Stimulated activated naive CD8-positive, alpha-beta T cell treated with anti-CD3 and anti-CD28 coated beads, Interleukin-15, Interleukin-2, amounts not matched to agents 100 U/mL and 50 U/mL, for 24 hours (primary cell): ENCODE data around the gene KRTAP10-11.
"Not testable (repeated sequence)": the region's sequence is repeated elsewhere in the genome, so short reads cannot be mapped to it uniquely, and the experiment has no call there.

ENCODE experiments used
- ATAC-seq: fragments of 150-1000 bp; cut with Tn5 transposase; one replicate; pipeline ENCODE4 v1.10.0; 2021
- DNase-seq: peaks from one replicate; pipeline ENCODE4 v3.0.0; 2021

KRTAP10-11 gene

DNA sequence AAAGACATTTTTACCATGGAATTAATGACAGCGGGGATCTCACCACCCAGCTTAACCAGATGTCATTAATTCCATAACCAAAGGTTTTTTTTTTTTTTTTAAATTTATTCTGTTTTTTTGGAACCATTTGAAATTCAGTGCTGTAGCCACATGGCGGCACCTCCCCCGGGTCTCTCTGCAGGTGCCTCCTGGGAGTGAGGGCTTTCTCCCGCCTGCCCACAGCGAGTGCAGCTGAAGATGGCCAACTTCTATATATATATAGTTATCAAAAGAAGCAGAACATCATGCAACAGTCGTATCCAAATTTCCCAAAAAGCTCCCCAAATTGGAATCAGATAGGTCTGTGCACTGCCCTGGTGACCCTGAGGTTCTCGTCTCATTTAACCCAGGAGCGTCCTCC is 30.7 kb upstream of the KRTAP10-11 start:
- ATAC-seq, result no peak
- DNase-seq, result no peak

DNA sequence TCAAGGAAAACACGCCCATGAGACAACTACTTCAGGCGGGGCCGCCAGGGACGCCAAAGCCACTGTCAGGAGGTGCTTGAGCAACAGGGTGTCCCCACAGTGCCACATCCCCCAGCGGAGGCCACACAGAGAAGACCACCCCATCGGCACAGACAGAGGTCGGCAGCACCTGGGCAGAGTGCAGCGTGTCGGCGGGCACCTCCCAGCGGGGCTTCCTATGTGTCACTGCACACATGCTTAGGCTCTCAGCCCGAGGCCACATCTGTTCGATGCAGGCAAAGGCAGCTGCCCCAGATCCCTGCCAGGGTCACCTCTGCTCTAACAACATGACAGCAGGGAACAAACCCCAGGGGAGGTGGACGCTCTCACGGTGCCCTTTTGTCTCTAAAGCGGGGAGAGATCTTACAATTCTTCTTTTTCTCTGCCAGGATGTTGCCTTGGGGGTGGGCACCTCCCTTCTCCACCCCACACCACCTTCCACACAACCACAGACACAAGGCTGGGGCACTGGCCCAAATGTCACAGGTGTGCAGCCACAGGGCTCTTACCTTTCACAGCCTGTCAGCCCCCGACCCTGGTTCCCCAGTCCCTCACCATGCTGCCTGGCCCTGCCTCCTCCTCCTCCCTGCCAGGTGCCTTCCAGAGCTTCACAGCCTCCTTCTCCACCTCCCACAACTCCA is 30.2 kb upstream of the KRTAP10-11 start:
- no peak for ATAC-seq

DNA sequence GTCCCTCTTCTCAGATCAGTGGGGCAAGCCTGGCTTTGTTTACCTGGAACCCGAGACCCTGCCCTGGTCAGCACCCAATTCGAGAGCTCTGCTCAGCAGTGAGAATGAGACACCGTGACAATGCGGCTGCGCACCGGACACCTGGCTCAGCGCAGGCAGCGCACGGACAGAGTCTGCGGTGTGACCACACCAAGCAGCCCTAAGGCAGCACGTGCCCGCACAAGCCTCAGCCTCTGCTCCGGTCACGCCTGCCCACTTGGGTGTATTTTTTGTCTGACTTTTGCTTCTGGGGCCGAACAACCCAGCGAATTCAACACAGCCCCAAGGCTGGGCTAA is 29.7 kb upstream of the KRTAP10-11 start:
- ATAC-seq, result no peak
- no peak for DNase-seq

More for the DNA sequence above, 30.2 kb upstream of the KRTAP10-11 start:
- DNase-seq, result no peak

DNA sequence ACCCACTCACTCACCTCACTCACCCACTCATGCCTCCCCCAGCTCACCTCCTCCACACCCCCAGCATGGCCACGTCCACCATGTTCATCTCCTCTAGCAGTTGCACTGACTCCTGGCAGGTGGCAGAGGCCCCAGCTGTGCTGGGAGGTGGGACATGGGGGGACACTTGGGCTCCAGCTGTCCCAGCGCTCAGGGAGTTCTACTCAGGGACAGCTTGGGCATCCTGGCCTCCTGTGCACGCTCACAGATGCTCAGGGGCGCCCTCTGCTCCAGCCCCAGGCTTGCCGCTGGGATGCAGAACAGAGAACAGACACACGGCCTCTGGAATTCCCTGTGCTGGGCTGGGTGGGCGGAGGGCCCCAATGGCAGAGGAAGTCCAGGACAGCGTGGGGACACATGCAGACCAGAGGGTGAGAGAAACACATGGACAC is 29.1 kb upstream of the KRTAP10-11 start:
- ATAC-seq (no peak), DNase-seq (no peak)

DNA sequence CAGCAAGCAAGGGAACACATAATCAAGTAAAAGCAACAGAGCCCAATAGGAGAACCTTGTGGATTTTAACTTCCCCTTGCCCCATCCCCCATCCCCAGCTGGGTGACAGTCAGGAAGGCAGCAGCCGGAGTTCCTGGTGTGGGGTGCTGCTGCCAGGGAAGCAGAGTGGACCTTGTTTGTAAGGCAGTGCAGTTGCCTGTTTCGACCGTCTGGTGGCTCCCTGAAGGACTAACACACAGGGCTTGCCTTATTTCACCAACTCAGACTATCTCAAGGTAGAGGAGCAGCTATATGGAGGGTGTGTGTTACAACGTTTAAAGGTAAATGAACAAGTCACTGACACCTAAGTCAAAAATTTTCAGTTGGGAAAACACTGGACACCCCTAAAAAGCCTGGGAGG is 27.7 kb upstream of the KRTAP10-11 start:
- ATAC-seq (no peak), DNase-seq (no peak)

DNA sequence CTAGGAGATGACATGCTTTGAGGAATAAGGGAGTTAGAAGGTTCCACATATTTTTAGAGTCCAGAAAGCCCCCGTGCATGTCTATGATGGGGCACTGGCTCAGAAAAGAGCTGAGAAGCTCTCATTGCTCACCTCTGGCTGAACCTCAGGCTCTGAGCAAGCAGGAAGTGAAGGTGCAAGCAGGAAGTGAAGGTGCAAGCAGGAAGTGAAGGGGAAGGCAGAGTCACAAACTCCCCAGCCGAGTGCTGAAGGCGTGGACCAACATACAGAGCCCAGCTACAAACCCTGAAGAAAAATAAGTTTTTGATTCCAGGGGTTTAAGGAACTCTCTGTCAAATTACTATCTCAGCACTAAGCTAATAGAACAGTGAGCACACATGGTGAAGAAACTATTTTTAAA is 27.3 kb upstream of the KRTAP10-11 start:
- peak; percentile 88 for ATAC-seq
- DNase-seq, result peak; percentile 49

DNA sequence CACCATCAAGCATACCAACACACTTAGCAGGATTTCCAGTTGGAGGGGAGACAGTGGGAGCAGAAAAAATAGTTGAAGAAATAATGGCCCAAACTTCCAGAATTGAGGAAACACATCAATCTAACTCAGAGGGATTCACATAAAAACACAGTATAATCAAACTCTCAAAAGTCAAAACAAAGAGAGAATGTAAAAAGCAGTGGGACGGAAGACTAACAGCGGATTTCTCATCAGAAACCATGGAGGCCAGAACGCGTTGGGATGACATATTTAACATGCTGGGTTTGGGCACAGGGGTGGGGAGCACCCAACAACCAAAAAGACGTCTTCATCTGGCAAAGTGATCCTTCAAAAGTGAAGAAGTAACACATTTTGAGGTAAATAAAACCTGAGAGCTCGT is 26.3 kb upstream of the KRTAP10-11 start:
- ATAC-seq, result no peak
- no peak for DNase-seq

DNA sequence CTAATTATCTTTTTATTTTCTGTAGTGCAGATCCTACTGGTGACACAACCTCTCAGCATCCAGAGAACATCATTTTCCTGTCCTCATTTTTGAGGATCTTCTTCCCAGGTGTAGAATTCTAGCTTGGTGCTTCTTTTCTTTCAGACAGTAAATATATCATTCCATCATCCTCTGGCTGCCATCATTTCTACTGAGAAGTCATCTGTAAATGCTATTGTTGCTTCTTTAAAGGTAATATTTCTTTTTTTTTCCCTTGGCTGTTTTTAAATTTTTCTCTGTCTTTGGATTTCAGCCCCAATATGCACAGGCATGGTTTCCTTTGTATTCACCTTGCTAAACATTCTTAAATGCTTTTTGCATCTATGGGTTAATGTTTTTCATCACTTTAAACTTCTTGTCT is 22.6 kb upstream of the KRTAP10-11 start:
- DNase-seq, result no peak
- no peak for ATAC-seq

DNA sequence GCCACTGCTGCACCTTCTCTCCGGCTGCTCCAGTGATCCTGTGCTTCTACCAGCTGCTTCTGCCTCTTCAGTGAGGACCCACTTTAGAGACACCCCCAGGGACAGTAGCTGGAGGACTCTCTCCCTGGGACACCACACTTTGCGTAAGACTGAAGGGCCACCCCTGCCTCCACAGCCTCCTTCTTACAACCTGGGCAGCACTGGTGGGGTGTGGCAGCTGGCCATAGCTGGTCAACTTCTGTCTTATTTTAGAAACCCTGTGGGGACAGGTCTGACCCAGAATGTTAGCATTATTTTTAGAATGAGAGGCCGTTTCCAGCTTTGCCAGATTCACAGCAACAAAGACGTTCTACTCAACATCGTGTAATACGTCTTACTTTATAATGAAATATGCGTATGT is 20.5 kb upstream of the KRTAP10-11 start:
- ATAC-seq (no peak), DNase-seq (no peak)

DNA sequence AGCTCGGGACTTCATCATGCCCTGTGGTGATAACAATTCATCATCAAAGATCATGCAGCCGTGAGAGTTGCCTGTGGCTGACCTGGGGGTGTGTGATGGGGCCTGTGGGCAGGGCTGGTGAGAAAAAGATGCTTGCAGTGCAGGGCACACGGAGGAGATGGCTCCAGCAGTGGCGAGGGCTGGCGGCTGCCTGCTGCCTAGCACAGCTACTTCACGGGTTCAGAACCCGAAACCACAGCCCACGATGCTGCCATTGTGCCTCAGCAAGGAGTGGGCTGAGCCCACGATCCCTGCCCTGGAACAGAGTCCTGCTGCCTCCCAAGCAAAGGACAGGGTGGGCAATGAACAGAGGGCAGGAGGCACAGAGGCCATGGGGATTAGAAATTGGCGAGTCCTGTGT is 20.0 kb upstream of the KRTAP10-11 start:
- no peak for ATAC-seq

DNA sequence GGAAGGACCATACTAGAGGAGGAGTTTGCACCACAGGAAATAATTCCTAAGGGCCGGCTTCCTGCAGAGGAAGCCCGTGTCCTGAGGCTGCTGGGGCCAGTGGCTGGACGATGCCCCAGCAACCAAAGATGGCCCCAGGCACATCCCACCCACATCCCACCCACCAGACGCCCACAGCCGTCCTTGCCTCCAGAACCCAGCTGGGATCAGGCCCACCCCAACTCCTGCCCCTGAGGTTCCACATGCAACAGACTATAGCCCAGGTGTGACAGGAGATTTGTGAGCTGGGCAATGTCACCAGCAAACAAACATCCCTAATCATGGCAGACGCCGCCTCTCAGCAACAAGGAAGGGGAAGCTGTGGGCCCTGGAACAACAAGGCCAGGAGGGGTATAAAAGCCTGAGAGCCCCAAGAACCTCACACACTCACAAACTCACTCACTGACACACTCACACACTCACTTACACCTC is 19.5 kb upstream of the KRTAP10-11 start, which contains the start of gene KRTAP10-9:
Gene KRTAP10-9, plus strand, starts transcription at position 421 of the 471 bp plus-strand sequence. CDS start 79 bp downstream, outside the sequence.
- ATAC-seq (no peak), DNase-seq (no peak)

More for the DNA sequence above, 20.0 kb upstream of the KRTAP10-11 start:
- no peak for DNase-seq

DNA sequence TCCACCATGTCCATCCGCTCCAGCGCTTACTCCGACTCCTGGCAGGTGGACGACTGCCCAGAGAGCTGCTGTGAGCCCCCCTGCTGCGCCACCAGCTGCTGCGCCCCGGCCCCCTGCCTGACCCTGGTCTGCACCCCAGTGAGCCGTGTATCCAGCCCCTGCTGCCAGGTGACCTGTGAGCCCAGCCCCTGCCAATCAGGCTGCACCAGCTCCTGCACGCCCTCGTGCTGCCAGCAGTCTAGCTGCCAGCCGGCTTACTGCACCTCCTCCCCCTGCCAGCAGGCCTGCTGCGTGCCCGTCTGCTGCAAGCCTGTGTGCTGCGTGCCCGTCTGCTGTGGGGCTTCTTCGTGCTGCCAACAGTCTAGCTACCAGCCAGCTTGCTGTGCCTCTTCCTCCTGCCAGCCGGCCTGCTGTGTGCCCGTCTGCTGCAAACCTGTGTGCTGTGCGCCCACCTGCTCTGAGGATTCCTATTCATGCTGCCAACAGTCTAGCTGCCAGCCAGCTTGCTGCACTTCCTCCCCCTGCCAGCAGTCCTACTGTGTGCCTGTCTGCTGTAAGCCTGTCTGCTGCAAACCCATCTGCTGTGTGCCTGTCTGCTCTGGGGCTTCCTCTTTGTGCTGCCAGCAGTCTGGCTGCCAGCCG is 18.9 kb upstream of the KRTAP10-11 start:
- not testable (repeated sequence) for ATAC-seq, DNase-seq

DNA sequence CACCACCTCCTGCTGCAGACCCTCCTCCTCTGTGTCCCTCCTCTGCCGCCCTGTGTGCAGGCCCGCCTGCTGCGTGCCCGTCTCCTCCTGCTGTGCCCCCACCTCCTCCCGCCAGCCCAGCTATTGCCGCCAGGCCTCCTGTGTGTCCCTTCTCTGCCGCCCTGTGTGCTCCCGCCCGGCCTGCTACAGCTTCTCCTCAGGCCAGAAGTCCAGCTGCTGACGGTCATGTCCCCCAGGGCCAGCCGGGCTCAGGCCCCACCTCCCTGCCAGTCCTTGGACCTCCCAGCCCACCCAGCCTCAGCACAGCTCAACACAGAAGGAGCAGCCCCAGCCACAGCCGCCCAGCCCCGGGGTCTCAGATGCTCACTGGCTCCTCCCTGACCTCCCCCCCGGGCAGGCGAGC is 18.4 kb upstream of the KRTAP10-11 start:
- DNase-seq, ATAC-seq: not testable (repeated sequence)

DNA sequence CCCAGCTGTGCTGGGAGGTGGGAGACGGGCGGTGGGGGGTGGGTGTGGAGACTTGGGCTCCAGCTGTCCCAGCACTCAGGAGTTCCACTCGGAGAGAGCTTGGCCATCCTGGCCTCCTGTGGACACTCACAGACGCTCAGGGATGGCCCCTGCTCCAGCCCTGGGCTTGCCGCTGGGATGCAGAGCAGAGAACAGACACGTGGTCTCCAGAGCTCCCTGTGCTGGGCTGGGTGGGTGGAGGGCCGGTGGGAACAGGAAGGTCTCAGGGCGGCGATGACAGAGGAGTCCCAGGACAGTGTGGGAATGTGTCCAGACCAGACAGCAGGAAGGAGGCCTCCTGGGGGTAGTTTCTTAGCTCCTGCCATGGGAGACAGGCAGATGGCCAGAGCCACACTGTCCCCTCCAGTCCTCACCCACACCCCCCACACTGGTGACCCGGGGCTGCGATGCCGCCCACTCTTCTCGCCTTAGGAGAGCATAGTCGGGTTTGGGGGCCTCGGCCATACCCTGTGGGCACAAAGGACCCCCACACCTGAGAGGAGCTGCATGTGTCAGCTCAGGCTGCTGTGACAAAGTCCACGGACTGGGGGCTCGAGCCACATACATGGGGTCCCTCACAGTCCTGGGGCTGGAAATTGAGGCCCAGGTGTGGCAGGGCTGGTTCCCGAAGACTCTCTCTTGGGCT is 17.4 kb upstream of the KRTAP10-11 start:
- ATAC-seq (peak; percentile 36), DNase-seq (no peak)

DNA sequence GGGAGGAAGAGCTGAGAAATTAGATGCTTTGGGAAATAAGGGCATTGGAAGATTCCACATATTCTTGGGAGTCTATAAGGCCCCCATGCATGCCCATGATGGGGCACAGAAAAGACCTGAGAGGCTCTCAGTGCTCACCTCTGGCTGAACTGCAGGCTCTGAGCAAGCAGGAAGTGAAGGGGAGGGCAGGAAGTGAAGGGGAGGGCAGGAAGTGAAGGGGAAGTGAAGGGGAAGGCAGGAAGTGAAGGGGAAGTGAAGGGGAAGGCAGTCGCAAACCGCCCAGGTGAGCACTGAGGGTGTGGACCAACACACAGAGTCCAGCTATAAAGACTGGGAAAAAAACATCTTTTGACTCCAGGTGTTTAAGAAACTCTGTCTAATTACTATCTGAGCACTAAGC is 15.8 kb upstream of the KRTAP10-11 start:
- no peak for ATAC-seq
- no peak for DNase-seq

DNA sequence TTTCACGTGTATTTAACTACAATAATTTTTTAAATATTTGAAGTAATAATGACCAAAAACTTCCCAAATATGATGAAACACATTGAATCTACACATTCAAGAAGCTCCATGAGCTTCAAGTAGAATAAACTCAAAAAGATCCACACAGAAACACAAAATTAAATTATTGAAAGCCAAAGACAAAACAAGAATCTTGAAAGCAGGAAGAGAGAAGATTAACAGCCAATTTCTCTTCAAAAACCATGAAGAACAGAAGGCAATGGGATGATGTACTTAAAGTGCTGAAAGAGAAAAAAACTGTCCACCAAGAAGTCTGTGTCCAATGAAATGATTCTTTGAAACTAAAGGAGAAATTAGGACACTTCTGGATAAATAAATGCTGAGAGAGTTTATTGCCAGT is 14.1 kb upstream of the KRTAP10-11 start:
- no peak for ATAC-seq

DNA sequence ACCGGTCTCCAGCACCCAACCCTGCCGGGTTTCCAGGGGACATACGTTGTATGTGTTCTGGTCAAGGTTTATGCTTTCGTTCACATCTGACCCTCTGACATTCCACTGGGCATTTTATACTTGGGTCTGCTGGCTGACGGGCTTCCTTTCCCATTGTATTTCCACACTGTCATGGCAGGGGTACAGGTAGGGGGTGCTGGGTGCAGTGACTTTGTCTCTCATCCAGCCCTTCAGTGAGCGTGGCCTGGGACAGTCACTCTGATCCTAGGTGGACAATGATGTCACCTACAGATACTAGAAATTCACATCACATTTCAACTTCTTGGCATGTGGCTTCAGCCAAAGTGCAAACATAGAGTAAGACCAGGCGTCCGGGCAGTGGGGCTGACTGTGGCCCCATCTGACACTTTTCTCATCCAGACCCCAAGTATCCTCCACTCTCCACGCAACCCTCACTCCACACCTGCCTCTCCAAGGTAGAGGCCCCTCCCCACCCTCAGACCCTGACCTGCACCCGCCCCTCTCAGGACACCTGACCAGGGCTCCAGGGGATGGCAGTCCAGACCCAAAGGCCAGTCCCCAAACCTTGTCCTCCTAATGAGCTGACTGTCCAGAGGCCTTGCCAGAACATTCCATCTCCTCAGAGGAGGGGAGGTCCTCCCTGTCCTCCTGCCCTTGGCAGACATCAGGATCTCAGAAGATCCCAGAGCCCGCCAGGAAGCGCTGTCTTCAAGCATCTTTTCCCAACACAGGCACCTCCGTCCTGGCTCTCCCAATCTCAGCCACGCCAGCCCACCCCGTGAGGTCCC is 9.8 kb upstream of the KRTAP10-11 start:
- no peak for DNase-seq
- no peak for ATAC-seq

More for the DNA sequence above, 14.1 kb upstream of the KRTAP10-11 start:
- no peak for DNase-seq

DNA sequence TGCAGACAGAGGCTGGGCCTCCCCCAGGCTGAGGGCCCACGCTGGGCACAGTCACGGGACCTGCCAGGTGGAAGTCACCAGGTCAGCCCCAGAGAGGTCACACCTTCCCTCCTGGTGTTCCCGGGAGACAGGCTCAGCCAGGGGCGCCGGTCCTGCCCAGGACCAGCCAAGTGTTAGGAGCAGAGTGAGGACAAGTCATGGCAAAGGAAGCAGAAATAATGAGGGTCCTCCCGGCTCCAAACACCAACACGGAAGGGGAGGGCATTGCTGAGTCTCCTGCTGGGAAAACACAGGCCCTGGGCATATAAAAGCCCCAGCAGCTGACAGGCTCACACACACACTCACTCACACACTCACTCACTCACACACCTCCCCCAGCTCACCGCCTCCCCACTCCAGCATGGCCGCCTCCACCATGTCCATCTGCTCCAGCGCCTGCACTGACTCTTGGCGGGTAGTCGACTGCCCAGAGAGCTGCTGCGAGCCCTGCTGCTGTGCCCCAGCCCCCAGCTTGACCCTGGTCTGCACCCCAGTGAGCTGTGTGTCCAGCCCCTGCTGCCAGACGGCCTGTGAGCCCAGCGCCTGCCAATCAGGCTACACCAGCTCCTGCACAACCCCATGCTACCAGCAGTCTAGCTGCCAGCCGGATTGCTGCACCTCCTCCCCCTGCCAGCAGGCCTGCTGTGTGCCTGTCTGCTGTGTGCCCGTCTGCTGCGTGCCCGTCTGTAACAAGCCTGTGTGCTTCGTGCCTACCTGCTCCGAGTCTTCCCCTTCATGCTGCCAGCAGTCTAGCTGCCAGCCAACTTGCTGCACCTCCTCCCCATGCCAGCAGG is 9.0 kb upstream of the KRTAP10-11 start, which contains the start of gene KRTAP10-10:
Gene KRTAP10-10, plus strand, starts transcription at position 339 of the 833 bp plus-strand sequence. Its CDS starts 62 bp downstream, at position 401.
- ATAC-seq, result no peak
- no peak for DNase-seq

DNA sequence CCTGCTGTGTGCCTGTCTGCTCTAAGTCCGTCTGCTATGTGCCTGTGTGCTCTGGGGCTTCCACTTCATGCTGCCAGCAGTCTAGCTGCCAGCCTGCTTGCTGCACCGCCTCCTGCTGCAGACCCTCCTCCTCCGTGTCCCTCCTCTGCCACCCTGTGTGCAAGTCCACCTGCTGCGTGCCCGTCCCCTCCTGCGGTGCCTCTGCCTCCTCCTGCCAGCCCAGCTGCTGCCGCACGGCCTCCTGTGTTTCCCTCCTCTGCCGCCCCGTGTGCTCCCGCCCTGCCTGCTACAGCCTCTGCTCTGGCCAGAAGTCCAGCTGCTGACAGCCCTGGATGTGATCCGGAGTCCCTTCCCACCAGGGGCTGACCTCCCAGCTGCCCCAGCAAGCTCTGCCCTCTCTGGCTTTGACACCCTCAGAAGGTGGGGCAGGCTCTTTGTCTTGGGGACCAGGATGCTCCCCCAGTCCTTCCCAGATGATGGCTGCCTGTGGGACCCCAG is 8.3 kb upstream of the KRTAP10-11 start:
- DNase-seq, ATAC-seq: not testable (repeated sequence)

DNA sequence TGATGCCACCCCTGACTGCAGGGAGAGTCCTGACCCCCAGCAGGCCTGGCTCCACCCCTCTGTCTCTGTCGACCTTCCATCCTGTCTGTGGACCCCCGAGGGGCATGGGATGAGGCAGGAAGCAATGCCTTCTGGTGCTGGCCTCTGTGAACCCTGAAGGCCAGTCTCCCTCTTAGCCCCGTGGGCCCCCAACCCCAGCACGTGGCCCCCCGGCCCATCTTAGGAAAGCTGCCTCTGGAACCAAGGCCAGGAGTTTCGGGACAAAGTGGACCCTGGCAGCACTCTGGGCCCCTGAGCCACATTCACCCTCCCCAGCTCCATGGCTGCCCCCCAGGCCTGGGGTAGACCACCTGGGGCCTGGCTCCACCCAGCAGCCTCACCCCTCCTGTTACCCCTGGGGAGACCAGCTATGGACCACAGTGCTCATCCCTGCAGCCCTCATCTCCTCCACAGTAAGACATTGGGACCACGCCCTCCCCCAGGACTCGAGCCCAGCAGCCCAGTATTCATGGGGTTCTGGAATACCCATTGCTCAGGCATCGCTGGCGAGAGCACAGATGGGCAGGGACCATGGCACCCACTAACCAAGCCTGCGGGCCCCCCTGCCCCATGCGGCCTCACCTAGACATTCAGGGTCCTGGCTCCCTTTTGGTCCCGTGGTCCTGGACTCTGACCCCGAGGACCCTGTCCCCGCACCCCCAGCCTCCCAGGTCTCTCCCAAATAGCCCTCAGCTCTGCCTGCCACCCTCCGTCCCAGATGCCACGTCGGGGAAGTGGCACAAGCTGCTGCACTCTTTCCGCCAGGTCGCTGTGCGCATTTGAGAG is 7.5 kb upstream of the KRTAP10-11 start:
- not testable (repeated sequence) for ATAC-seq, DNase-seq
